Cerebellar nuclear complex (tissue), 1 donor: ENCODE data around the gene BOK.
A peak's percentile ranks its signal among the peaks of the same experiment; 100 is the strongest.

Source experiments
- DNase-seq, 2 experiments: peaks; one replicate each; lab custom pipeline; 2025; lab: John Stamatoyannopoulos, UW

BOK gene

DNA sequence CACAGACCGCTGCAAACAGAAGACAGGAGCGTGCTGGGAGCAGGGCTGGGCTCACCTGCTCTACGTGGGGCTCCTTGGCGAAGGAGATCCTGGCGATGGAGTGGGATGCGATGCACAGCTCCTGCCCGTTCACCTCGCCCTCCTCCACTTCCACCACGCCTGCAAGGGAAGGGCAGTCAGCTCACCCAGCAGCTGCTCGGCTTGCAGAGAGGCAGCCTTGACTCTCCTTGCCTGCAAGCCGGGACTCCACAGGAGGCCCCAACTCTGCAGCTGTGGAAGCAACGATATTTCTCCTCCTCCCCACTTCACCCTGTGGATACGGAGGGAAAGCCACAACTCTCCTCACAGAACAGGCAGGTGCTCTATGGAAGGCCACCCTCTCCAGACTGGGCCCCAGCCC is 43.3 kb downstream of the BOK start:
- DNase-seq, result no peak

DNA sequence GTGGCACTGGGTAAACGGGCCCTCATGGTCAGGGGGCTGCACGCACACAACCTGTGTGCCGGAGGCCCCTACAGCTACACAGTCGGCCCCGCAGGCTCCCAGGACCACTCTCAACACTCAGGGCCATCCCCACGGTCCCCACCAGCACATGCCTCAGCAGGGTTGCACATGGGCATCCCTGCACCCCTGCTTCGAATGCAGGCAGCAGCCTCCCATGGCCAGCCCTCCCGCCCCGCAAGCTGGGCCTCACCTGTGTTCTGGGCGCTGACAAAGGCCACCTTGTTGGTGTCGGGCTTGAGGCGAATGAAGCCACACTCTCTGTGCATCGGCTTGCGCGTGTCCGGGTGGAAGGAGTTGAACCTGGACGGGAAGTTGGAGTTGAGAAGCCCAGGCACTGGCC is 44.2 kb downstream of the BOK start:
- DNase-seq, result no peak

DNA sequence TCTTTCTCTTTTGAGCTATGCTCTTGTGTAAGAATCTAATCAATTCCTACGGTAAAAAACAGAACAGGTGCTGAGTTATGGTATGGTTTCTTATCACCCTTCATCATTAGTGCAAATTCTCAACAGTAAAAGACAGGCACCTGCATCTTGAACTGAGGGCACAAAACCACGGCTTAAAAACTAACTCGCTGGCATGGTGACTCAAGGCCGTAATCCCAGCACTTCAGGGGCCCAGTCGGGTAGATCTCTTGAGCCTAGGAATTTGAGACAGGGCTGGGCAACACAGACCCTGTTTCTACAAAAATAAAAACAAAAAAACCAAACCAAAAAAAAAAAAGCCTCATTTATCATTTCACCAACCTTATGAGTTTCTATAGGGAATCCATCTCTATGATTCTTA is 45.1 kb downstream of the BOK start:
- no peak for DNase-seq

DNA sequence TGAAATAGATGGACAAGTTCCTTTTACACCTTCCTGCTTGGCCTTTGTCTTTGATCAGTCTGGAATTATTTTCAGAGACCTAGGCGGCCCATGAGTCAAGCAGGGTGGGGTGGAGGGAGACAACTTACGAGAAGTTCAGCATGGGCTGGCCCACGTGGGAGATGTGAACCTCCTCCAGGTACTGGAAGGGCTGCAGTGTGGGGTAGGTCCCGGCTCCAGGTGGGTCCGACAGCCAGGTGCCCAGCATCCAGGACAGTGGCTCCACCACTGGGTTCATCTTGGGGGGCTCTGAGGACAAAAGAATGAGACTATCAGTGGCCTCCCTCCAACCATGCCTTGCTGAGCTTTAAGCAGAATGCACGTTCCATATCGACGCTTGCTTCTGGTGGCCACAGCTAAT is 47.6 kb downstream of the BOK start:
- DNase-seq, result no peak

DNA sequence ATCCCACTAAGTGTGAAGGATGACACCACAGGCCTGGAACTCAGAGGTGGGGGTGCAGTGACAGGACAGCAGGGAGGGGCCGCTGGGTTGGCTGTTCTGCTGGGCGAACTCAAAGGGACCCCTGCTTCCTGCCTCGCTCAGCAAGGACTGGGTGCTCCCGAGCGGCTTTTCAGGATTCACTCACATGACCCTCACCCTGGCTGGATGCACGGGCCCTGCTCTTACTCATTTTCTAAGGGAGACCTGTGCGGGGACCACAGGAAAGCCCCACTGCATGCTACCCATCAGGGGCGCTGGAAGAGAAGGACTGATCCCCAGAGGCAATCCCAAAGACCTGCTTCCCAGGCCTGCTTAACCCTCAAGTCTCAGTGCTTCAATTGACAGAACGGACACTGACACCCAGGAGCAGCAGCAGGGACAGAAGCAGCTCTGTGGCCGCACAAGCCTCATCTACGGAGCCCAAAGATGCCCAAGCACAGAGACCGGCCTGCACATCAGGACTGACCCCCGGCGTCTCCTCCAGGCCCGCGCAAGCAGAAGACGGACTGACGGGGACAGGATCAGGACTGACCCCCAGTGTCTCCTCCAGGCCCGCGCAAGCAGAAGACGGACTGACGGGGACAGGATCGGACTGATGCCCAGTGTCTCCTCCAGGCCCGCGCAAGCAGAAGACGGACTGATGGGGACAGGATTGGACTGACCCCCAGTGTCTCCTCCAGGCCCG is 48.8 kb downstream of the BOK start:
- DNase-seq, result no peak

DNA sequence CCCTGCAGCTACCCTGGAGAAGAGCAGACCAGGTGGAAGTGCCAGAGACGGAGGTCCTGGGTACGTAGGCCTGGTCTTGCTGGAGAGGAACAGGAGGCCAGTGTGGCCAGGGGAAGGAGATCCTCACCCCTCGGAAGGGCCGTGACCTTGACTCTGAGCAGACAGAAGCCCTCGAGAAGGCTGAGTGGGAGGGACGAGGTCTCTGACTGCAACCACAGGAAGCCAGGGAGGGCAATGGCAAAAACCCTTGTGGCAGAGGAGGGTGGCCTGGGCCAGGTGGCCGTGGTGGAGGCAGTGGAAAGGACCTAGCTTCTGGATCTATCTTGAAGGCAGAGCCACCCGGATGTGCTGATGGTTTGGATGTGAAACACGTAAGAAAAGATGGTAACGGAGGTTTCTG is 50.3 kb downstream of the BOK start:
- DNase-seq, result no peak

DNA sequence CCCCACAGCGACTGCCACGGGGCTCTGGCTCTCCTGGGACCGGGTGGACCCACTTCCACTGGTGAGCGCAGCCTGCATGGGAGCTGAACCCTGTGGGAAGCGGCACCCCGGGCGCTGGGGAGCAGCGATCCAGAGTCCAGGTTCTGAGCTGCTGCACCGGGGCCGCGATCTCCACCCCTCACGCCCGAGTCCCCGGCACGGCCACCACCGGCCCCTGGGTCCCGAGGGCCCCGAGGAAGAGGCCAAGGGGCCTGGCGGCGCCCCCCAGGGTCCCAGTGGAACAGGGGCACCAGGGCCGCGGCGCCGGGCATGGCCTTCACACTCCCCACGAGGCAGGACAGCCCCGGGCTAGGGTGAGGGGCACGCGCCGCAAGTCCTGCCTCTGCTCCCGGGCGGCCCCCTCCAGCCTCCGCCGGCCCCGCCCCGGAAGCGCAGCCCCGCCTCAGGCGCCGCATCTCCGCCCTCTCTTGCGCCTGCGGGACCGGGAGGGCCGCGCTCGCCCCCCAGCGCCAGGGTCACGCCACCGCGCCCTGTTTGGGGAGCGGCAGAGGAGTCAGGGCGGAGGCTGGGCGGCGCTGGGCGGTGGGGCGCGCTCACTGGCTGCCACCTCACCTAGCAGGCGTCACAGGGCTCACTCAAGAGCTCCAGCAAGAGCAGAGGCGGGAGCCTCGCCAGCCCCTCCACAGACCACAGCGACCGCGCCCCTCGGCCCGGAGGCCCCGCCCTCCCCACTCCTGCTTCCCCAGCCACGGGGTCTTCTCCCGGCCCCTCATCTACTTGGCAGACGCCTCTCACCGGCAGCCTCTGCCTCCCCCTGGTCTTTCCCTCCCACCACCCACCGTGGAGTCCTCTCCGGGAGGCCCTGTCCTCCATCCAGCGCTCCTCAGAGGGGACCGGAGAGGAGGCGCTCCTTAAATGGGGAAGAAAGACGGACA is 51.6 kb downstream of the BOK start:
- DNase-seq, result peak in 1 of 2 experiments; percentile 60

DNA sequence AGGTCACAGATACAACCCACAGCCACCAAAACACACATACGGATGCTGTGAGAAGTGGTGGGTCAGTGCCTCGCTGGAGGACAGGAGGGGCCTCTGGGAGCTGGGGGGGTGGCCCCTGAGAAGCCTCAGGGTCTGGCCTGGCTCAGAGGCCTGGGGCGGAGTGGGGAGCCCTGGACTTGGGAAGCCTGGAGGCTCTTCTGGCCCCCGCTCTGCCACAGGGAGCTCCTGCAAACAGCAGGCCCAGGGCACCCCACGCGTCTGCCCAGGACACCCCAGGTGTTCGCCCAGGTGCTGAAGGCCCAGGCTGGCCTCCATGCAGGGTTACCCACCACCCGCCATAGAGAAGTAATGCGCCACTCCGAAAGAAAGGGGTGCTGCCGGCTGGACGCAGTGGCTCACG is 52.5 kb downstream of the BOK start:
- no peak for DNase-seq

DNA sequence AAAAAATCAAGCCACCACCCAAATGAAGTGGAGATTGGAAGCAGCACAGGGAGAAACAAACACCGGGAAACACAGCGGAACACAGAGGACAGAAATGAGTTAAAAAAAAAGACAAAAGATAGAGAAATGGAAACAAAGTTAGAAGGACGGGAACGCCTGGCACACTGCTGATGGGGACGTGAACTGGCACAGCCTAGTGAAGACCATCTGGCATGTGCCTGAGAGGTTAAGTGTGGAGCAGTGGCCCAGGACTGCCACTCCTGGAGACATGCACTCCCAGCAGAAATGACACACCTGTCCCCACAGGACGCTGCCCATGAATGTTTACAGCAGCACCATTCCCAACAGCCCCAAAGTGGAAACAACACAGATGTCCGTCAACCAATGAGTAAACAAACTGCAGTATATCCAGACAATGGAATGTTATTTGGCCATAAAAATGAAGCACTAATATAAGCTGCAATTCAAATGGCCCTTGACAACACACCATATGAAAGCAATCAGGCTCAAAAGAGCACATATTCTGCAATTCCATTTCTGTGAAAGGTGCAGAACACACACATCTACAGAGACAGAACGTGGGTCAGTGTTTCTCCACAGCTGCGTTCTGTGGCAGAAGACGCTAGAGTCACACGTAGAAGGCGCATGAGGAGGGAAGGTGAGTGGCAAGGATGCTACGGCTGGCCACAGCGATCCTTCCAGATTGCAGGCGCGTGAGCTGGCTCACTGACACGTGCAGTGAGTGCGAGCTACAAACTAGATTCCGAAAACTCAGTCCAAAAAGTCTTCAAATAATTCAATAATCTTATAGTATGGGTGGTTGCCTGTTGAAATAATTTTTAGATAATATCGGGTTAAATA is 53.8 kb downstream of the BOK start:
- DNase-seq, result no peak

DNA sequence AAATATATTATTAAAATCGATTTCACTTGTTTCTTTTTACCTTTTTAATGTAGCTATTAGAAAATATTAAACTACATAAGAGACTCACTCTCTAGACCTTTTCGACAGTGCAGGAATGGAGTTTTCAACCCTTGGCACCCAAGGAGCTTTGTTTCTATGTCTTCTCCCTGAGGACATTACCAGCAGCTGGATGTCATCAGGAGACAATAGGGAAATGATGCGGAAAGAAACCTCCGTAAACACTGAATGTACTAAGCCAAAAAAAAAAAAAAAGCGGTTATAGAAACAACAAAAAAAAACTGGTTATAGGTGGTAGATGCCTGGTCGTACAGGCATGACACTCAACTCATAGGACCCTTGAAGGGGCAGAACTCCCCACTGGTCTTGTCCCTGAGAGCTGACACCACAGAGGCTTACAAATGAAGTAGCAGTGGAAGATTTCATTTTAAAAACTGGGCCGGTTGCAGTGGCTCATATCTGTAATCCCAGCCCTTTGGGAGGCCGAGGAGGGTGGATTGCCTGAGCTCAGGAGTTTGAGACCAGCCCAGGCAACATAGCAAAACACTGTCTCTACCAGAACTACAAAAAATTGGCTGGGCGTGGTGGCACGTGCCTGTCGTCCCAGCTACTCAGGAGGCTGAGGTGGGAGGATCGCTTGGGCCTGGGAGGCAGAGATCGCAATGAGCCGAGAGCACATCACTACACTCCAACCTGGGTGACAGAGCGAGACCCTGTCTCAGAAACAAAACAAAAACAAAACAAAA is 54.7 kb downstream of the BOK start:
- no peak for DNase-seq

DNA sequence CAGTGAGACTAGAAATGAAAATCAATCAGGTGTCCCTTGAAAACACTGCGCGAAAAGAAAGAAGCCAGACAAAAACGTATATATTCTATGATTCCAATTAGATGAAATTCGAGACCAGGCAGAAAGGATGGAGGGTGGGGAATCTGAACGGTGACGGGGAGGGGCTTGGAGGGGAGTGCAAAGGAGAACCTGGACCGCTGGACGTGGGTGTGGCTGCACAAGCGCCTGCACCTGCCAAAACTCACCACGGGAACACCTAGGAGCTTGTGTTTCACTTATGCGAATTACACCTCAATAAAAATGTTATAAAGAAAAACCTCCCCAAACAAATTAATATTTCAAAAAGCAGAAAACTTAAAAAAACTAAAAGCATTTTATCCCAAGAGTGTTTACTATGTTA is 56.5 kb downstream of the BOK start:
- no peak for DNase-seq

DNA sequence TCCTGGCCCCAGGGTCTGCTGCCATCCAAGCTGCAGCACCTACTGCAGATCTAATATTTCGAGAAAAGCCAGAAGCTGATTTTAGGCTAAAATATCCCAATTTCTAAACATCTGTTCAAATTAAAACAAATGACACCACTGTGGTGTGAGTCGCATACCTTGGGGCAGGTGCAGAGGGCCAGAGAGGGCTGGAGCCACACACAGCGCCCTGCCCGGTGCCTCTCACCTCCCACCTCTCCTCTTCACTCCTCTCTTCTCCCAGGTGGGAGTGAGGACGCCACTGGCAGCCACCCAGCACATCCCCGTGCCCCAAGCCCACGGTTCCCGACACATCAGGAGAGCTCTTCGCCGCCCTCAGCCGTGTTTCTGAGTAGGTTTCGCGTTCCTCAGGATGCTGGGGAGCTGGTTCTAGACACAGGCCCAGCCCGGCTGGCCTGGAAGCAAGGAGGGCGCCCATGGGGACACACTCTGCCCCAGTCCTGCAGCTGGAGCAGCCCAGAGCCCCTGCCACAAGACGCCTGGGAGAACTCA is 57.0 kb downstream of the BOK start:
- DNase-seq, result no peak

DNA sequence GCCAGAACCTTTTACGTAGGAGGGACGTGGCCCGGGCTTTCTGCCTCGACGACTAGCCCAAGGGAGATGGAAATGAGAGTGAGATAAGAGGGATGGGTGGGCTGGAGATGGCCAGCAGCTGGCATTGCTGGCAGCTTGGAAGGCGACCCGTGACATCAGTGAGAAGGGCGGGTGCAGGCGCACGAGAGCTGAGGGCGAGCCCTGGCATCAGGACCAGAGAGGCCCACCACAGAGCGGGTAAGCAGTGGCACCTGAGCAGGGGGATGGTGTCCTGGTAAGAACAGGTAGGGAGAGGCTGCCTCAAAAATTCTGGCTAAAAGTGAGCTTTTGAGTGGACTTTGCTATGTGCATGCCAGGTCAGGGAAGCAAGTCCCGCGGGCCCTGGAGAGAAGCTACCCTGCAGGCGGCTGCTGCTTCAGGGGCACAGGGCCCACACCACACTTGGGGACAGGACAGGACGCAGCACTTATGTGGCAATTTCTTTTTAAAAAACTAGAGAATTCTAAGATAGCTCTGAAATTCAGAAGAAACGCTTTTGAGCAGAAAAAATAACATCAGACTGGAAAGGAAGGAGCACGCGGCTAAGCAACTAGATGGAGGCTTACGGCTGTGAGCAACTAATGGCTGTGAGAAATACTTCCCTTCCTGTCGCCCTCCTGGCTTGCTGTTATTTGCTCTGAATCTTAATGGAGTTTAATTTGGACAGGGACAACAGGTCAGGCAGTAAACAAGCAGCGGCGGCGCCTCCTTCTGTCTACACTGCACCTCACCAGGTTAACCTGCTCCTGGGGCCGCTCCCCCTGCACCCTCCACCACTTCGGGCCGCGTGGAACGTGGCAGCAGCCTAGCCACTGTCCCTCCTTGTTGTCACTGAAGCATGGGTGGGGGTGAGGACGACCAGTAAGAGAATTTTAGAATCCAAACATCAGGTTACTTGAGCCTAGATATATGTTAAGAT is 57.9 kb downstream of the BOK start:
- DNase-seq, result no peak

DNA sequence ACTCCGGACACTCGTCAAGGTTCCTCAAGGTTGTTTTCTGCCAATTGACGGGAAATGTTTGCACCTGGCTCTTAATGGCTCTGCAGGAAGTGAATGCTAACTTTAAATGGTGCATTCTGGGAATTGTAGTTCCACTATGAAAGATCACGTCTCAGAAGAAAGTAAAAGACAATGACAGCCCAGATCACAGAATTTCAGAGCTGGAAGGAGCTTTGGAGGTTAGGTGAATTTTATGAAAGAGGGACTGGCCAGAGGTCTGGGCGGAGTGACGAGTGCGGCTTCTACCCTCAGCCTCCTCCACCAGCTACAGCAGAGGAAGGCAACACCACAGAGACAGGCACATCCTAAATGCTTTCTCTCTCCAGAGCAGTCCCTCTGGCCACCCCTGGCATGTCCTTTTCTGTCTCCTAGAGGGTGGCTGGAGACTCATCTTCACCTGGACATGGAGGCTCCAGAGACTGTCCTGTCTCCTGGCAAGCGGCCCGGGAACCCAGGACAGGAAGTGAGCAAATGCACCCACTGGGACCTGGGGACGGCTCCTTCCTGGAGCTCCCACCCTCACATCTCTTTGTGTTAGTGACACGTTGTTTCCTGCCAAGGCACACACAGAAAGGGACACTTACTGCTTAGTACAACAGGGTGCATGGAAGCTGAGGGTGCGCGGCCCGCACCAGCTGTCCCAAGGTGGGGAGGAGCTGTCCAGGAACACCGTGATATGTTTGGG is 59.0 kb downstream of the BOK start:
- peak in 1 of 2 experiments; percentile 18 for DNase-seq

DNA sequence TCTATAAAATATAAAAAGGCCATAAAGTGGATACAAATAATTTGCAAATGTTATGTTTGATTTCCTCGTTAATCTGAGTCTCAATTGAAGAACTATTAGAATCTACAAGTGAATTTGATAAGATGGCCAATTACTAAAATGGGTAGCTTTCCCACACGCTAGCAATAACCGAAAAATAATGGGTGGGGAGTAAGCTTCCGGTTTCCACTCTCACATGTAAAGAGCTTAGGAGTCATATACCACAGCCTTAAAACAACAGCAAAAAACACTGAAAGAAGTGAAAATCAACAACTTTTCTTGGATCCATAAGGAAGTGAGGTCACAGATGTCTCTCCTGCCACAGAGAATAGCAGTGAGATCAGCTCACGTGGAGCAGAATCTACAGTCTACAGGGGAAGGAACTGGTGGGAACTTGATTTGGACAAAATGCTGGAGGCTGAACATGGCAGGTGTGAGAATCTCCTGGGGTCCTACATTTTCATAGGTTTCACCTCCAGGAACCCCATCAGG is 59.8 kb downstream of the BOK start:
- no peak for DNase-seq

DNA sequence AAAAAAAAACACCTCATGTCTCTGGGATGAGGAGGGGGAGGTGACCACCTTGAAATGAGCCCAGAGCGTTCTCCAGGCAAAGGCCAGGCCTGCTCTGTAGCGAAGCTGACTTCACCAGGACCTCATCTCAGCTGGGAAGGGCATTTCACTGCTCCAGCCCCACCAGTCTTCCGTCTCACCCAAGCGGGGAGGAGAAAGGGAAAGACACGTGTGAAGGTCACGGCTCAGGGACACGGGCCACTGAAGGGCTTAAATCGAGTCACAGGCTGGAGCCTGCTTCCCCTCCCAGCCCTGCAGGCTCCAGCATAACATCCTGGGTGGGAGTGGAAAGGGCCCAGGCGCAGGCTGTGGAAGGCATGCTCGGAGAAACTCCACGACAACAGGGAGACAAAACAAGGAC is 60.3 kb downstream of the BOK start:
- no peak for DNase-seq

DNA sequence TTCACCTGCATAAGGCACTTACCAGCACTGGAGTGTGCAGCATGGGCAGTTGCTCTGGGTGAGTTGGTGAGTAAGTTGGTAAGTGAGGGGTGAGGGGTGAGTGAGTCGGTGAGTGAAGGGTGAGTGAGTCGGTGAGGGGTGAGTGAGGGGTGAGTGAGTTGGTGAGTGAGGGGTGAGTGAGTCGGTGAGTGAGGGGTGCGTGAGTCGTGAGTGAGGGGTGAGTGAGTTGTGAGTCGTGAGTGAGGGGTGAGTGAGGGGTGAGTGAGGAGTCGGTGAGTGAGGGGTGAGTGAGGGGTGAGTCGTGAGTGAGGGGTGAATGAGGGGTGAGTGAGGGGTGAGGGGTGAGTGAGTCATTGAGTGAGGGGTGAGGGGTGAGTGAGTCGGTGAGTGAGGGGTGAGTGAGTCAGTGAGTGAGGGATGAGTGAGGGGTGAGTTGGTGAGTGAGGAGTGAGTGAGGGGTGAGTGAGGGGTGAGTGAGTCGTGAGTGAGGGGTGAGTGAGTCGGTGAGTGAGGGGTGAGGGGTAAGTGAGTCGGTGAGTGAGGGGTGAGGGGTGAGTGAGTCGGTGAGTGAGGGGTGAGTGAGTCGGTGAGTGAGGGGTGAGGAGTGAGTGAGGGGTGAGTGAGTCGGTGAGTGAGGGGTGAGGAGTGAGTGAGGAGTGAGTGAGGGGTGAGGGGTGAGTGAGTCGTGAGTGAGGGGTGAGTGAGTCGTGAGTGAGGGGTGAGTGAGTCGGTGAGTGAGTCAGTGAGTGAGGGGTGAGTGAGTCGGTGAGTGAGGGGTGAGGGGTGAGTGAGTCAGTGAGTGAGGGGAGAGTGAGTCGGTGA is 61.3 kb downstream of the BOK start:
- no peak for DNase-seq

DNA sequence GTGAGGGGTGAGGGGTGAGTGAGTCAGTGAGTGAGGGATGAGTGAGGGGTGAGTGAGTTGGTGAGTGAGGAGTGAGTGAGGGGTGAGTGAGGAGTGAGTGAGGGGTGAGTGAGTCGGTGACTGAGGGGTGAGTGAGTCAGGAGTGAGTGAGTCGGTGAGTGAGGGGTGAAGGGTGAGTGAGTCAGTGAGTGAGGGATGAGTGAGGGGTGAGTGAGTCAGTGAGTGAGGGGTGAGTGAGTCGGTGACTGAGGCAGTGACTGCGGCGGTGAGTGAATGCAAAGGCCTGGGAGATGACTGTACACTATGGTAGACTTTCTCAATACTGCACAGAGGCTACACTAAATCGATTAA is 61.8 kb downstream of the BOK start:
- no peak for DNase-seq
